GM12878 (cell line): ENCODE results near the gene PELO. TPM values are rescaled to one million over a fixed set of nuclear protein-coding genes. Genes with fewer than 3 reads are reported as not detected.

ENCODE experiments used
- ATAC-seq: fragments of 200-7000 bp; cut with Tn5 transposase; 3 replicates; pipeline ENCODE4 v1.9.1; 2020; ENCODE audit warnings: mild to moderate bottlenecking, moderate library complexity
- BruUV-seq: library from RNA; stranded (reverse); fragments of 400-500 nt; replicated peaks from 2 replicates; lab custom pipeline; 2021; lab: Mats Ljungman, UMichigan
- CTCF ChIA-PET: fragments of 300-600 bp; sonication (Branson Sonifier 250); formaldehyde crosslinking; extraction: SDS; loops from one replicate; lab custom pipeline; 2021; ENCODE audit warnings: inconsistent platforms; lab: Yijun Ruan, JAX
- POLR2A ChIA-PET: fragments of 350-600 bp; formaldehyde crosslinking; extraction: SDS; loops from one replicate; lab custom pipeline; 2021; ENCODE audit warnings: inconsistent platforms; lab: Charles Lee
- RAD21 ChIA-PET: fragments of 300-600 bp; sonication (Branson Sonifier 250); formaldehyde crosslinking; loops from one replicate; lab custom pipeline; 2023; ENCODE audit warnings: antibody characterized with exemption; ENCODE audit not compliant: unreplicated experiment; lab: Charles Lee
- SMC1A ChIA-PET: fragments of 300-600 bp; sonication (Branson Sonifier 250); formaldehyde crosslinking; loops from one replicate; lab custom pipeline; 2023; ENCODE audit not compliant: unreplicated experiment, uncharacterized antibody; lab: Charles Lee
- DNase-seq: peaks from one replicate; pipeline ENCODE4 v3.0.0-alpha.2; 2011; ENCODE audit warnings: low read depth, low spot score
- FAIRE-seq: peaks from 3 replicates; lab custom pipeline; 2011; peaks lifted over from hg19 to GRCh38; lab: Jason Lieb, UNC
- H2AFZ ChIP-seq: 2 replicates; pipeline ENCODE4 v1.6.0; 2011; ENCODE audit warnings: low read depth, low read length, control low read depth; ENCODE audit not compliant: control insufficient read depth
- H3K27ac ChIP-seq: 2 replicates; pipeline ENCODE4 v1.5.1; 2011; ENCODE audit warnings: control low read depth; ENCODE audit not compliant: control insufficient read depth, insufficient read depth
- H3K27me3 ChIP-seq, 2 experiments: replicated peaks in 1 of 2; 2 replicates each; pipeline versions ENCODE4 v1.6.0 to v1.6.1; 2011; ENCODE audit warnings: low read length in 1 of 2; ENCODE audit not compliant: control insufficient read depth in 2 of 2, insufficient read depth in 2 of 2
- H3K36me3 ChIP-seq, 2 experiments: 2 replicates each; pipeline ENCODE4 v1.5.1; 2011; ENCODE audit warnings: low read length in 1 of 2; ENCODE audit not compliant: control insufficient read depth in 2 of 2, insufficient read depth in 2 of 2
- H3K4me1 ChIP-seq: 2 replicates; pipeline ENCODE4 v1.6.1; 2011; ENCODE audit warnings: mild to moderate bottlenecking, low read length, moderate library complexity, mixed read lengths; ENCODE audit not compliant: control insufficient read depth, insufficient read depth
- H3K4me2 ChIP-seq: 2 replicates; pipeline ENCODE4 v1.6.0; 2011; ENCODE audit warnings: control low read depth; ENCODE audit not compliant: control insufficient read depth, insufficient read depth
- H3K4me3 ChIP-seq: fragments of 200-600 bp; sonication (generic); 2 replicates; pipeline ENCODE4 v1.5.1; 2016
- H3K79me2 ChIP-seq: 2 replicates; pipeline ENCODE4 v1.6.0; 2011; ENCODE audit warnings: low read length; ENCODE audit not compliant: control insufficient read depth, insufficient read depth
- H3K9ac ChIP-seq: 2 replicates; pipeline ENCODE4 v1.8.0; 2011; ENCODE audit warnings: low read length, control low read depth, mixed read lengths; ENCODE audit not compliant: control insufficient read depth, insufficient read depth
- H3K9me3 ChIP-seq: replicated peaks from 3 replicates; pipeline ENCODE4 v1.5.1; 2011; ENCODE audit warnings: mild to moderate bottlenecking, low read length; ENCODE audit not compliant: control insufficient read depth, insufficient read depth
- H4K20me1 ChIP-seq: 2 replicates; pipeline ENCODE4 v1.6.0; 2011; ENCODE audit not compliant: control insufficient read depth, insufficient read depth
- WGBS: methylation state at CpG from one replicate; pipeline ENCODE4 v1.1.6; 2016; ENCODE audit warnings: low lambda C conversion rate; ENCODE audit not compliant: insufficient replicate concordance, insufficient coverage; ENCODE audit errors: missing lambda C conversion rate; 5-methylcytosine and 5-hydroxymethylcytosine counted together
- in situ Hi-C: fragments of 300-500 bp; cut with MboI; formaldehyde crosslinking; loops from 9 replicates; pipeline ENCODE4 v1.14.3; 2018; ENCODE audit warnings: mixed read lengths
- intact Hi-C: fragments of 100-400 bp; cut with micrococcal nuclease; formaldehyde crosslinking; loops from one replicate; pipeline ENCODE4 v1.14.2; 2022; ENCODE audit not compliant: unreplicated experiment
- polyA plus RNA-seq, 11 experiments: library from polyadenylated mRNA; depleted of rRNA in 4 of 11; unstranded in 6 of 11; stranded (reverse) in 5 of 11; fragments of >200 nt; fragmentation: Nextera tagmentation in 4 of 11; fragmentation: Illumina TruSeq in 1 of 11; extraction: Ambion mirVana in 4 of 11; extraction: Trizol in 1 of 11; gene quantifications; 1 replicate in 1 of 11; 2 replicates in 10 of 11; pipeline versions ENCODE4 v1.2.1 to v1.2.3, GENCODE V29; 2011 to 2016; ENCODE audit warnings: inconsistent platforms in 2 of 11, missing spikeins in 2 of 11, low read depth in 1 of 11
- total RNA-seq, 4 experiments: library from RNA; depleted of rRNA in 3 of 4; stranded (reverse); fragments of >200 nt in 3 of 4; fragmentation: Illumina TruSeq in 1 of 4; extraction: Trizol in 1 of 4; gene quantifications; 2 replicates each; pipeline versions ENCODE4 v1.2.1 to v1.2.3, GENCODE V29; 2013 to 2021
- TF ChIP-seq, protein P1 (sequence below): fragments of 450-650 bp; formaldehyde crosslinking; IDR thresholded peaks from 2 replicates; pipeline ENCODE4 v1.4.0; 2022; ENCODE audit warnings: mild to moderate bottlenecking, moderate library complexity

PELO gene
- total and polyA plus RNA-seq, 10 of the 15 experiments (the other 5 are each of a cell fraction or from before 2014, with no cell fraction given) = 5.6 to 11.9 (median 8.7) TPM

DNA sequence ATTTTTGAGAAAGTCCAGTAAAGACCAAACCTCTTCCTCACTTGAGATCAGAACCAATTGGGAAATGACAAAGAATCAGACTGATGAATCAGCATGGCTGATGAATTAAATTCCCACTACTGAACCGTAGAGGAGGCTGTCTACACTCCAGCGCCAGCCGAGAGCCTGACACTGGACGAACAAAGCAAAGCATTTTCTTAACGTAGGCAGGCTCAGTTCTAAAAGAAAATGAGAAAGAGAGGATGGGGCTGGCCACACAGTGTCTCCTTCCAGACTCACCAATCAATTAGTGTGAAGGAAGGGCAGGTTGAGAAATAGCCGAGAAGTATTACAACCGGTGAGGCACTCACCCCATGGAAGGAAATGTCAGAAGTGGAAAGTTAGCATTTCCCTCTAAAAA is 49.4 kb downstream of the PELO start:
- intact Hi-C loops = no loop called here
- no peak for DNase-seq
- Histone ChIP-seq H3K9ac (no peak overlapping the region), H3K36me3 (no peaks in the 10 kb centered on the region), H3K4me1 (no peaks in the 10 kb centered on the region), H3K79me2 (no peaks in the 10 kb centered on the region), H3K27ac (no peak overlapping the region)
- POLR2A ChIA-PET = no interaction called here
- TF ChIP-seq, protein P1, sequence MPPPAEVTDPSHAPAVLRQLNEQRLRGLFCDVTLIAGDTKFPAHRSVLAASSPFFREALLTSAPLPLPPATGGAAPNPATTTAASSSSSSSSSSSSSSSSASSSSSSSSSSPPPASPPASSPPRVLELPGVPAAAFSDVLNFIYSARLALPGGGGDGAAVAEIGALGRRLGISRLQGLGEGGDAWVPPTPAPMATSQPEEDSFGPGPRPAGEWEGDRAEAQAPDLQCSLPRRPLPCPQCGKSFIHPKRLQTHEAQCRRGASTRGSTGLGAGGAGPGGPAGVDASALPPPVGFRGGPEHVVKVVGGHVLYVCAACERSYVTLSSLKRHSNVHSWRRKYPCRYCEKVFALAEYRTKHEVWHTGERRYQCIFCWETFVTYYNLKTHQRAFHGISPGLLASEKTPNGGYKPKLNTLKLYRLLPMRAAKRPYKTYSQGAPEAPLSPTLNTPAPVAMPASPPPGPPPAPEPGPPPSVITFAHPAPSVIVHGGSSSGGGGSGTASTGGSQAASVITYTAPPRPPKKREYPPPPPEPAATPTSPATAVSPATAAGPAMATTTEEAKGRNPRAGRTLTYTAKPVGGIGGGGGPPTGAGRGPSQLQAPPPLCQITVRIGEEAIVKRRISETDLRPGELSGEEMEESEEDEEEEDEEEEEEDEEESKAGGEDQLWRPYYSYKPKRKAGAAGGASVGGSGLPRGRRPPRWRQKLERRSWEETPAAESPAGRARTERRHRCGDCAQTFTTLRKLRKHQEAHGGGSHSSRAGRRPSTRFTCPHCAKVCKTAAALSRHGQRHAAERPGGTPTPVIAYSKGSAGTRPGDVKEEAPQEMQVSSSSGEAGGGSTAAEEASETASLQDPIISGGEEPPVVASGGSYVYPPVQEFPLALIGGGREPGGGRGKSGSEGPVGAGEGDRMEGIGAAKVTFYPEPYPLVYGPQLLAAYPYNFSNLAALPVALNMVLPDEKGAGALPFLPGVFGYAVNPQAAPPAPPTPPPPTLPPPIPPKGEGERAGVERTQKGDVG (CRISPR knock-in tag) = no peak
- TF ChIP-seq, all 136 proteins: peak for 0
- BruUV-seq = no TSS peak
- ChIA-PET CTCF (no interaction called here), SMC1A (no interaction called here), RAD21 (no interaction called here)
- Histone ChIP-seq H3K27me3 (no peaks in the 10 kb centered on the region), H3K4me2 (no peak overlapping the region), H2AFZ (no peak overlapping the region), H3K9me3 (no peaks in the 10 kb centered on the region), H4K20me1 (no peaks in the 10 kb centered on the region), H3K4me3 (no peak overlapping the region)
- no peak for FAIRE-seq
- in situ Hi-C loops = no loop called here
- 69% methylated on average over 7 of the region's 7 CpGs for WGBS
- ATAC-seq = no peak

Other genes with a start within 250 kb of the PELO start
- gene ITGA1, start within 50 bp of the PELO start, total RNA-seq (2014; rRNA removed) = 0.11 and 0.44 TPM in 2 replicates
- 0.22 and 0.37 TPM in 2 replicates for gene ITGA1, start within 50 bp of the PELO start, total RNA-seq (2014; rRNA removed; fragmentation: Illumina TruSeq; extraction: Trizol)
- gene ITGA1, start within 50 bp of the PELO start, total RNA-seq (2021) = 0.26 and 0.40 TPM in 2 replicates
- gene ITGA1, start within 50 bp of the PELO start, polyA plus RNA-seq (2011; rRNA removed) = 0.43 and 0.46 TPM in 2 replicates
- gene ITGA1, start within 50 bp of the PELO start, polyA plus RNA-seq (2014; fragmentation: Illumina TruSeq; extraction: Trizol) = 0.08 and 0.28 TPM in 2 replicates
- under 1 TPM; 0.02 to 0.04 TPM for gene ITGA1, start within 50 bp of the PELO start, polyA plus RNA-seq (2014; fragmentation: Nextera tagmentation; extraction: Ambion mirVana)
- 0.03 and 0.05 TPM in 2 replicates for gene ITGA1, start within 50 bp of the PELO start, polyA plus RNA-seq (2014; rRNA removed)
- under 1 TPM; 0.16 to 0.56 TPM for gene ITGA1, start within 50 bp of the PELO start, polyA plus RNA-seq (2016; fragmentation: Nextera tagmentation; extraction: Ambion mirVana)
- gene ITGA2, start 201.4 kb downstream of the PELO start, total RNA-seq (2014; rRNA removed) = not detected in 2 replicates
- not detected in 2 replicates for gene ITGA2, start 201.4 kb downstream of the PELO start, total RNA-seq (2014; rRNA removed; fragmentation: Illumina TruSeq; extraction: Trizol)
- gene ITGA2, start 201.4 kb downstream of the PELO start, total RNA-seq (2021) = 0.13 TPM in 2 replicates
- gene ITGA2, start 201.4 kb downstream of the PELO start, polyA plus RNA-seq (2011; rRNA removed) = 0.01 TPM in 1 of 2 replicates, not detected in the other
- not detected in 2 replicates for gene ITGA2, start 201.4 kb downstream of the PELO start, polyA plus RNA-seq (2014; fragmentation: Illumina TruSeq; extraction: Trizol)
- gene ITGA2, start 201.4 kb downstream of the PELO start, polyA plus RNA-seq (2014; fragmentation: Nextera tagmentation; extraction: Ambion mirVana) = under 1 TPM in 1 of 2 experiments, not detected in 1; under 0.01 TPM
- 0.04 TPM in 1 of 2 replicates, not detected in the other for gene ITGA2, start 201.4 kb downstream of the PELO start, polyA plus RNA-seq (2014; rRNA removed)
- gene ITGA2, start 201.4 kb downstream of the PELO start, polyA plus RNA-seq (2016; fragmentation: Nextera tagmentation; extraction: Ambion mirVana) = not detected